Glutamatergic neuron (in vitro differentiated cells): ENCODE data around the gene PGAM1. TPM values are rescaled to one million over a fixed set of nuclear protein-coding genes. Genes with fewer than 3 reads are reported as not detected.

Experiments used
- DNase-seq: peaks from one replicate; pipeline ENCODE4 v3.0.0; 2022
- H3K27ac Mint-ChIP-seq: one replicate; pipeline ENCODE4 v1.8.0; 2020; ENCODE audit warnings: mild to moderate bottlenecking, mixed read lengths, inconsistent platforms; ENCODE audit not compliant: unreplicated experiment
- H3K27me3 Mint-ChIP-seq: one replicate; pipeline ENCODE4 v1.8.0; 2020; ENCODE audit warnings: mild to moderate bottlenecking, moderate library complexity, mixed read lengths, inconsistent platforms; ENCODE audit not compliant: unreplicated experiment
- H3K36me3 Mint-ChIP-seq: one replicate; pipeline ENCODE4 v1.8.0; 2020; ENCODE audit warnings: mild to moderate bottlenecking, mixed read lengths, inconsistent platforms; ENCODE audit not compliant: unreplicated experiment
- H3K4me1 Mint-ChIP-seq: one replicate; pipeline ENCODE4 v1.8.0; 2020; ENCODE audit warnings: mild to moderate bottlenecking, low read depth, mixed read lengths, inconsistent platforms; ENCODE audit not compliant: unreplicated experiment
- H3K4me3 Mint-ChIP-seq: one replicate; pipeline ENCODE4 v1.8.0; 2020; ENCODE audit warnings: mild to moderate bottlenecking, mixed read lengths, inconsistent platforms; ENCODE audit not compliant: unreplicated experiment
- H3K9me3 Mint-ChIP-seq: one replicate; pipeline ENCODE4 v1.8.0; 2020; ENCODE audit warnings: mild to moderate bottlenecking, moderate library complexity, mixed read lengths, inconsistent platforms; ENCODE audit not compliant: unreplicated experiment
- CTCF ChIP-seq: fragments of 200-600 bp; sonication (generic); IDR thresholded peaks from one replicate; pipeline ENCODE4 v1.5.0; 2021; ENCODE audit not compliant: partially characterized antibody, unreplicated experiment
- total RNA-seq: library from RNA; stranded (reverse); fragmentation: NEBNext Ultra II Directional; extraction: Animal tissue kit (Norgen Biotek cat#: 25700); gene quantifications from one replicate; pipeline ENCODE4 v1.2.1, GENCODE V29; 2021; ENCODE audit not compliant: unreplicated experiment

Gene PGAM1
- total RNA-seq, 1 donor from 2014 or later: 374 TPM

GRCh38 chr10:97407211-97407951 lies 18.6 kb upstream of the PGAM1 start:
- peak; percentile 82 for TF ChIP-seq CTCF
- Mint-ChIP-seq H3K27ac (peak overlapping the region; percentile 38), H3K36me3 (no peaks in the 10 kb centered on the region), H3K9me3 (peaks cover 2% of the 10 kb centered on the region), H3K4me1 (no peaks in the 10 kb centered on the region), H3K4me3 (peak overlapping the region; percentile 61), H3K27me3 (peaks cover 1% of the 10 kb centered on the region)
- peak; percentile 68 for DNase-seq

GRCh38 chr10:97407952-97408248 lies 18.1 kb upstream of the PGAM1 start:
- peak overlapping the region; percentile 38 for H3K27ac Mint-ChIP-seq

GRCh38 chr10:97408496-97408992 lies 17.4 kb upstream of the PGAM1 start:
- Mint-ChIP-seq H3K4me3 (no peak overlapping the region), H3K36me3 (no peaks in the 10 kb centered on the region), H3K9me3 (peaks cover 2% of the 10 kb centered on the region), H3K27ac (no peak overlapping the region), H3K27me3 (peaks cover 1% of the 10 kb centered on the region), H3K4me1 (peaks cover 3% of the 10 kb centered on the region)
- DNase-seq: no peak
- no peak for TF ChIP-seq CTCF

More at GRCh38 chr10:97407952-97408248, 18.1 kb upstream of the PGAM1 start:
- no peak for TF ChIP-seq CTCF
- no peaks in the 10 kb centered on the region for H3K36me3 Mint-ChIP-seq
- H3K4me3 Mint-ChIP-seq: peak overlapping the region; percentile 61
- H3K9me3 Mint-ChIP-seq: peaks cover 2% of the 10 kb centered on the region
- peaks cover 1% of the 10 kb centered on the region for H3K27me3 Mint-ChIP-seq
- peaks cover under 1% of the 10 kb centered on the region for H3K4me1 Mint-ChIP-seq
- no peak for DNase-seq

GRCh38 chr10:97411406-97411805 lies 14.6 kb upstream of the PGAM1 start:
- TF ChIP-seq CTCF: no peak
- no peaks in the 10 kb centered on the region for H3K36me3 Mint-ChIP-seq
- no peak overlapping the region for H3K4me3 Mint-ChIP-seq
- peaks cover 6% of the 10 kb centered on the region for H3K4me1 Mint-ChIP-seq
- H3K27me3 Mint-ChIP-seq: no peaks in the 10 kb centered on the region
- DNase-seq: no peak
- H3K27ac Mint-ChIP-seq: no peak overlapping the region
- peaks cover 2% of the 10 kb centered on the region for H3K9me3 Mint-ChIP-seq

GRCh38 chr10:97412891-97413304 lies 13.1 kb upstream of the PGAM1 start:
- peak overlapping the region; percentile 12 for H3K27ac Mint-ChIP-seq

More at GRCh38 chr10:97412891-97413304, 13.1 kb upstream of the PGAM1 start:
- Mint-ChIP-seq H3K4me3 (no peak overlapping the region), H3K9me3 (no peaks in the 10 kb centered on the region), H3K4me1 (peaks cover 14% of the 10 kb centered on the region), H3K27me3 (peaks cover 2% of the 10 kb centered on the region), H3K36me3 (no peaks in the 10 kb centered on the region)
- no peak for DNase-seq
- no peak for TF ChIP-seq CTCF
